Endometrium (tissue), 2 donors: ENCODE results near the gene GIMAP6.
"Not testable (repeated sequence)": the region's sequence is repeated elsewhere in the genome, so short reads cannot be mapped to it uniquely, and the experiment has no call there.

ENCODE experiments used
- FAIRE-seq: peaks from 2 replicates; lab custom pipeline; 2012; peaks lifted over from hg19 to GRCh38; lab: Jason Lieb, UNC
- donor health status: control.
- donor health status: control.

GIMAP6 gene

GRCh38 chr7:150645259-150646020 lies 13.3 kb upstream of the GIMAP6 start:
- FAIRE-seq: no peak

GRCh38 chr7:150642926-150643325 lies 10.7 kb upstream of the GIMAP6 start:
- no peak for FAIRE-seq

- FAIRE-seq: no peak
These were observed 9.7 kb upstream of the GIMAP6 start for GRCh38 chr7:150641854-150642253.

GRCh38 chr7:150633926-150634325 lies 1.7 kb upstream of the GIMAP6 start:
- FAIRE-seq: no peak

GRCh38 chr7:150631084-150631826 lies 930 bp downstream of the GIMAP6 start:
- no peak for FAIRE-seq

GRCh38 chr7:150629347-150629746 lies 2.8 kb downstream of the GIMAP6 start:
- FAIRE-seq: no peak

- FAIRE-seq: no peak
These were observed 4.2 kb downstream of the GIMAP6 start for GRCh38 chr7:150627959-150628358.

GRCh38 chr7:150626696-150627095 lies 5.5 kb downstream of the GIMAP6 start:
- FAIRE-seq: no peak

GRCh38 chr7:150621376-150621775 lies 10.8 kb downstream of the GIMAP6 start:
- FAIRE-seq: no peak

- FAIRE-seq: no peak
These were observed 11.4 kb downstream of the GIMAP6 start for GRCh38 chr7:150620617-150621371.

- no peak for FAIRE-seq
These were observed 12.1 kb downstream of the GIMAP6 start for GRCh38 chr7:150620061-150620460.

GRCh38 chr7:150615221-150615755 lies 16.9 kb downstream of the GIMAP6 start:
- FAIRE-seq: not testable (repeated sequence)

- FAIRE-seq: not testable (repeated sequence)
These were observed 17.8 kb downstream of the GIMAP6 start for GRCh38 chr7:150614426-150614825.

- FAIRE-seq: no peak
These were observed 18.3 kb downstream of the GIMAP6 start for GRCh38 chr7:150613880-150614279.

- no peak for FAIRE-seq
These were observed 19.3 kb downstream of the GIMAP6 start for GRCh38 chr7:150612925-150613324.

GRCh38 chr7:150610233-150610632 lies 22.0 kb downstream of the GIMAP6 start:
- no peak for FAIRE-seq

- not testable (repeated sequence) for FAIRE-seq
These were observed 28.6 kb downstream of the GIMAP6 start for GRCh38 chr7:150603600-150603999.

- FAIRE-seq: no peak
These were observed 36.8 kb downstream of the GIMAP6 start for GRCh38 chr7:150595361-150595760.

GRCh38 chr7:150594805-150595204 lies 37.4 kb downstream of the GIMAP6 start:
- no peak for FAIRE-seq

GRCh38 chr7:150587551-150587950 lies 44.6 kb downstream of the GIMAP6 start:
- FAIRE-seq: no peak

- FAIRE-seq: no peak
These were observed 45.4 kb downstream of the GIMAP6 start for GRCh38 chr7:150586785-150587152.

GRCh38 chr7:150586068-150586784 lies 46.0 kb downstream of the GIMAP6 start:
- FAIRE-seq: no peak
